ENCODE data around the gene MYO3B.

The MYO3B gene

GRCh38 chr2:170361090-170361936 lies 183.4 kb downstream of the MYO3B start:
- no peaks in the 10 kb centered on the region for H3K27me3 ChIP-seq
- no peaks in the 10 kb centered on the region for H3K4me1 ChIP-seq
- DNase-seq, result peak; percentile 28
- peak; percentile 65 for TF ChIP-seq CTCF (IDR thresholded peaks at IDR 0.05; ENCODE audit: low read depth, low read length)
- H3K4me3 ChIP-seq (ENCODE audit: low read depth, low read length), result no peak overlapping the region
- no peaks in the 10 kb centered on the region for H3K9me3 ChIP-seq
- no peaks in the 10 kb centered on the region for H3K36me3 ChIP-seq

GRCh38 chr2:170362313-170362870 lies 184.4 kb downstream of the MYO3B start:
- no peaks in the 10 kb centered on the region for H3K36me3 ChIP-seq
- TF ChIP-seq CTCF (IDR thresholded peaks at IDR 0.05; ENCODE audit: low read depth, low read length), result no peak
- H3K27me3 ChIP-seq, result no peaks in the 10 kb centered on the region
- no peak overlapping the region for H3K4me3 ChIP-seq (ENCODE audit: low read depth, low read length)
- DNase-seq, result no peak
- H3K9me3 ChIP-seq, result no peaks in the 10 kb centered on the region
- H3K4me1 ChIP-seq, result no peaks in the 10 kb centered on the region

GRCh38 chr2:170362871-170363631 lies 185.1 kb downstream of the MYO3B start:
- H3K36me3 ChIP-seq, result no peaks in the 10 kb centered on the region
- H3K4me3 ChIP-seq (ENCODE audit: low read depth, low read length), result no peak overlapping the region
- no peak for DNase-seq
- H3K9me3 ChIP-seq, result no peaks in the 10 kb centered on the region
- no peaks in the 10 kb centered on the region for H3K4me1 ChIP-seq
- TF ChIP-seq CTCF (IDR thresholded peaks at IDR 0.05; ENCODE audit: low read depth, low read length), result no peak
- H3K27me3 ChIP-seq, result peaks cover 3% of the 10 kb centered on the region

GRCh38 chr2:170365003-170365402 lies 187.1 kb downstream of the MYO3B start:
- no peaks in the 10 kb centered on the region for H3K4me1 ChIP-seq
- H3K36me3 ChIP-seq, result no peaks in the 10 kb centered on the region
- DNase-seq, result no peak
- H3K4me3 ChIP-seq (ENCODE audit: low read depth, low read length), result no peak overlapping the region
- no peak for TF ChIP-seq CTCF (IDR thresholded peaks at IDR 0.05; ENCODE audit: low read depth, low read length)
- no peaks in the 10 kb centered on the region for H3K9me3 ChIP-seq
- peaks cover 10% of the 10 kb centered on the region for H3K27me3 ChIP-seq

- Histone ChIP-seq H3K9me3 (no peaks in the 10 kb centered on the region), H3K27me3 (peaks cover 10% of the 10 kb centered on the region), H3K4me3 (ENCODE audit: low read depth, low read length) (no peak overlapping the region), H3K36me3 (no peaks in the 10 kb centered on the region), H3K4me1 (no peaks in the 10 kb centered on the region)
- DNase-seq, result no peak
- TF ChIP-seq CTCF (IDR thresholded peaks at IDR 0.05; ENCODE audit: low read depth, low read length), result no peak
Observed at GRCh38 chr2:170365686-170366085, 187.7 kb downstream of the MYO3B start.
